ENCODE measurements around the gene PWP1. TPM values are rescaled to one million over a fixed set of nuclear protein-coding genes. Genes with fewer than 3 reads are reported as not detected.

The PWP1 gene
- total and polyA plus RNA-seq, 10 of the 15 experiments (the other 5 are each of a cell fraction or from before 2014, with no cell fraction given): 42.4 to 283 (median 84.6) TPM

DNA sequence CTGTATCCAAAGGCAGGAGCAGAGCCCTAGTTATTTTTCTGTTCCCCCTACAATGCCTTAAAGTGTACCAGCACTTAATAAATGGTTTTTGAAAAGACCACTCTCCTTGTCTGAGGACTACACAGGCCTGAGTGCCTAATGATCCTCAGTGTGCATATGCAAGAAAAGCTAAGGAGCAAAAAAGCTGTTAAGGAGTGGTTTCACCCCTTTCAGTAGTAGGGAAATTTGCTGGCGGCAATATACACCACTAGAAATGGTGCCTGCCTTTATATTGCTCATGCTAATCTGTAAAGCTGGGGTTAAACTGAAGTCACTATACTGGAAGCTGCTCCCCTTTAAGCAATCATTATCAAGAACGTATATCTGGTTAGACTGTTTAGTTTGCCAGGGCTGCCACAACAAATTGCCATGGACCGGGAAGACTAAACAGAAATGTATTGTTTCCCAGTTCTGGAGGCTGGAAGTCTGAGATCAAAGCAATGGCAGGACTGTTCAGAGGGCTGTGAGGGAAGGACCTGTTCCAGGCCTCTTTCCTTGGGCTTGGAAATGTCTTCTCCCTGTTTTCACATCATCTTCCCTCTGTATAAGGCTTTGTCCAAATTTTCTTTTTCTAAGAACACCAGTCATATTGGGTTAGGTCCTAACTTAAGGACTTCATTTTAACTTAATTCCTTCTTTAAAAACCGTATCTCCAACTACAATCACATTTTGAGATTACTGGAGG lies 45.2 kb downstream of the PWP1 start:
- BruUV-seq (replicated peaks): no TSS peak
- SMC1A ChIA-PET (ENCODE audit: uncharacterized antibody, unreplicated experiment): no interaction called here
- Histone ChIP-seq H3K4me2 (ENCODE audit: control insufficient read depth, insufficient read depth) (no peak overlapping the region), H3K79me2 (ENCODE audit: control insufficient read depth, insufficient read depth, low read length) (no peaks in the 10 kb centered on the region), H3K27ac (ENCODE audit: control insufficient read depth, insufficient read depth) (no peak overlapping the region), H3K36me3 (ENCODE audit: control insufficient read depth in 2 of 2, insufficient read depth in 2 of 2, low read length in 1 of 2) (peaks cover 0 to 12% of the 10 kb centered on the region in 2 experiments; a peak in 3 of 4 replicates), H3K4me1 (ENCODE audit: control insufficient read depth, insufficient read depth, low read length) (peaks cover 4% of the 10 kb centered on the region), H4K20me1 (ENCODE audit: control insufficient read depth, insufficient read depth) (no peaks in the 10 kb centered on the region), H3K27me3 (replicated peaks in 1 of 2; ENCODE audit: control insufficient read depth in 2 of 2, insufficient read depth in 2 of 2, low read length in 1 of 2) (no peaks in the 10 kb centered on the region), H2AFZ (ENCODE audit: control insufficient read depth, low read depth, low read length) (no peak overlapping the region), H3K4me3 (no peak overlapping the region), H3K9me3 (replicated peaks; ENCODE audit: control insufficient read depth, insufficient read depth, low read length) (no peaks in the 10 kb centered on the region), H3K9ac (ENCODE audit: control insufficient read depth, insufficient read depth, low read length) (no peak overlapping the region)
- no peak for DNase-seq (ENCODE audit: low read depth, low spot score)
- POLR2A ChIA-PET: no interaction called here
- CTCF ChIA-PET: interaction anchor here (1.0 kb wide), 1 partner anchor 10 kb away, joined by 3 read pairs; no protein-coding TSS in a partner anchor
- in situ Hi-C loops (cut with MboI) (no loop called here), intact Hi-C loops (cut with micrococcal nuclease; ENCODE audit: unreplicated experiment) (no loop called here)
- RAD21 ChIA-PET (ENCODE audit: unreplicated experiment): no interaction called here
- ATAC-seq: no peak; the same call in 2 of the 3 replicates
- 74% methylated on average over 4 of the region's 4 CpGs for WGBS (ENCODE audit: insufficient coverage, insufficient replicate concordance, low lambda C conversion rate, missing lambda C conversion rate)
- no peak for FAIRE-seq
- TF ChIP-seq CBX5 (IDR thresholded peaks at IDR 0.05; ENCODE audit: low read depth) (no peak), MTA2 (IDR thresholded peaks at IDR 0.05; ENCODE audit: low read depth) (no peak), IRF4 (IDR thresholded peaks at IDR 0.05; ENCODE audit: low read depth, low read length) (no peak), IKZF1 (conservative IDR thresholded peaks at IDR 0.05) (no peak), NBN (IDR thresholded peaks at IDR 0.05) (no peak), IKZF2 (IDR thresholded peaks at IDR 0.05) (no peak), TCF12 (IDR thresholded peaks at IDR 0.05; ENCODE audit: low read depth, low read length) (no peak), USF2 (IDR thresholded peaks at IDR 0.05; ENCODE audit: borderline replicate concordance, low read depth, low read length) (no peak), POLR2AphosphoS5 (IDR thresholded peaks at IDR 0.05; ENCODE audit: low read length) (no peak), CBFB (IDR thresholded peaks at IDR 0.05; ENCODE audit: low read depth) (no peak), LARP7 (IDR thresholded peaks at IDR 0.05) (no peak), RB1 (IDR thresholded peaks at IDR 0.05; ENCODE audit: borderline replicate concordance) (no peak), TBL1XR1 (IDR thresholded peaks at IDR 0.05; ENCODE audit: low read depth, low read length) (no peak), ZZZ3 (IDR thresholded peaks at IDR 0.05; ENCODE audit: control insufficient read depth, insufficient read length, low read depth) (no peak), STAT3 (IDR thresholded peaks at IDR 0.05; ENCODE audit: low read depth, low read length) (no peak), ETV6 (conservative IDR thresholded peaks at IDR 0.05 in 1 of 2, IDR thresholded peaks at IDR 0.05 in 1 of 2; ENCODE audit: borderline replicate concordance in 1 of 2, low read depth in 1 of 2) (no peak)
- TF ChIP-seq, protein P1, sequence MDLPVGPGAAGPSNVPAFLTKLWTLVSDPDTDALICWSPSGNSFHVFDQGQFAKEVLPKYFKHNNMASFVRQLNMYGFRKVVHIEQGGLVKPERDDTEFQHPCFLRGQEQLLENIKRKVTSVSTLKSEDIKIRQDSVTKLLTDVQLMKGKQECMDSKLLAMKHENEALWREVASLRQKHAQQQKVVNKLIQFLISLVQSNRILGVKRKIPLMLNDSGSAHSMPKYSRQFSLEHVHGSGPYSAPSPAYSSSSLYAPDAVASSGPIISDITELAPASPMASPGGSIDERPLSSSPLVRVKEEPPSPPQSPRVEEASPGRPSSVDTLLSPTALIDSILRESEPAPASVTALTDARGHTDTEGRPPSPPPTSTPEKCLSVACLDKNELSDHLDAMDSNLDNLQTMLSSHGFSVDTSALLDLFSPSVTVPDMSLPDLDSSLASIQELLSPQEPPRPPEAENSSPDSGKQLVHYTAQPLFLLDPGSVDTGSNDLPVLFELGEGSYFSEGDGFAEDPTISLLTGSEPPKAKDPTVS (IDR thresholded peaks at IDR 0.05; ENCODE audit: low read depth, low read length): no peak

Measured in GM12878 (cell line).